ENCODE measurements around the gene KLK13.

The KLK13 gene

GRCh38 chr19:51060973-51061372 lies 3.9 kb downstream of the KLK13 start:
- DNase-seq (ENCODE audit: low spot score) = no peak

- DNase-seq (ENCODE audit: low spot score) = no peak
Observed at GRCh38 chr19:51060336-51060735, 4.6 kb downstream of the KLK13 start.

GRCh38 chr19:51059715-51060114 lies 5.2 kb downstream of the KLK13 start:
- DNase-seq (ENCODE audit: low spot score) = no peak

- DNase-seq (ENCODE audit: low spot score) = no peak
Observed at GRCh38 chr19:51055866-51056265, 9.0 kb downstream of the KLK13 start.

- DNase-seq (ENCODE audit: low spot score) = no peak
Observed at GRCh38 chr19:51047031-51047335, 17.9 kb downstream of the KLK13 start.

GRCh38 chr19:51044327-51044726 lies 20.6 kb downstream of the KLK13 start:
- DNase-seq (ENCODE audit: low spot score) = no peak

GRCh38 chr19:51043497-51043896 lies 21.4 kb downstream of the KLK13 start:
- no peak for DNase-seq (ENCODE audit: low spot score)

GRCh38 chr19:51040151-51040550 lies 24.7 kb downstream of the KLK13 start:
- no peak for DNase-seq (ENCODE audit: low spot score)

GRCh38 chr19:51036519-51036918 lies 28.4 kb downstream of the KLK13 start:
- DNase-seq (ENCODE audit: low spot score) = no peak

- DNase-seq (ENCODE audit: low spot score) = no peak
Observed at GRCh38 chr19:51034704-51035103, 30.2 kb downstream of the KLK13 start, which contains the start of gene KLK12. Gene KLK12, minus strand, starts transcription at chr19:51035002. Its CDS starts 381 bp downstream, at chr19:51034621.

- no peak for DNase-seq (ENCODE audit: low spot score)
Observed at GRCh38 chr19:51031880-51032225, 33.0 kb downstream of the KLK13 start.

GRCh38 chr19:51031220-51031879 lies 33.5 kb downstream of the KLK13 start:
- peak; percentile 4 for DNase-seq (ENCODE audit: low spot score)

GRCh38 chr19:51030631-51031030 lies 34.3 kb downstream of the KLK13 start:
- peak; percentile 6 for DNase-seq (ENCODE audit: low spot score)

- DNase-seq (ENCODE audit: low spot score) = no peak
Observed at GRCh38 chr19:51029718-51030117, 35.2 kb downstream of the KLK13 start.

- DNase-seq (ENCODE audit: low spot score) = no peak
Observed at GRCh38 chr19:51027873-51028272, 37.0 kb downstream of the KLK13 start.

GRCh38 chr19:51027126-51027806 lies 37.6 kb downstream of the KLK13 start:
- no peak for DNase-seq (ENCODE audit: low spot score)

GRCh38 chr19:51026554-51026831 lies 38.4 kb downstream of the KLK13 start, which contains the start of gene KLK11:
Gene KLK11, minus strand, starts transcription at chr19:51026616. Its CDS starts 985 bp downstream, at chr19:51025631.
- no peak for DNase-seq (ENCODE audit: low spot score)

GRCh38 chr19:51025809-51026553 lies 38.9 kb downstream of the KLK13 start:
- DNase-seq (ENCODE audit: low spot score) = no peak

- no peak for DNase-seq (ENCODE audit: low spot score)
Observed at GRCh38 chr19:51025401-51025800, 39.5 kb downstream of the KLK13 start.

- no peak for DNase-seq (ENCODE audit: low spot score)
Observed at GRCh38 chr19:51024924-51025323, 40.0 kb downstream of the KLK13 start.

- DNase-seq (ENCODE audit: low spot score) = no peak
Observed at GRCh38 chr19:51023946-51024345, 40.9 kb downstream of the KLK13 start.

- DNase-seq (ENCODE audit: low spot score) = no peak
Observed at GRCh38 chr19:51022526-51022925, 42.4 kb downstream of the KLK13 start.

GRCh38 chr19:51020988-51021651 lies 43.8 kb downstream of the KLK13 start:
- DNase-seq (ENCODE audit: low spot score) = peak; percentile 52
